Stimulated activated CD4-positive, alpha-beta T cell treated with anti-CD3 and anti-CD28 coated beads, Interleukin-1b, Interleukin-23, amount 100 ng/mL, for 4 hours (primary cell): ENCODE data around the gene ITPR1.

Experiments
- DNase-seq, 2 donors: peaks; one replicate each; pipeline ENCODE4 v3.0.0-alpha.2; 2020; ENCODE audit warnings: low read depth in 2 of 2

Gene ITPR1

GRCh38 chr3:4852780-4853748, 359.9 kb downstream of the ITPR1 start:
- DNase-seq = no peak

GRCh38 chr3:4853749-4854140, 360.6 kb downstream of the ITPR1 start:
- no peak for DNase-seq

GRCh38 chr3:4855676-4856075, 362.5 kb downstream of the ITPR1 start:
- DNase-seq = no peak

GRCh38 chr3:4856136-4856535, 363.0 kb downstream of the ITPR1 start:
- no peak for DNase-seq

- DNase-seq = no peak
These were observed 363.4 kb downstream of the ITPR1 start for GRCh38 chr3:4856564-4856963.

GRCh38 chr3:4856986-4857385, 363.8 kb downstream of the ITPR1 start:
- no peak for DNase-seq

GRCh38 chr3:4859788-4860187, 366.6 kb downstream of the ITPR1 start:
- no peak for DNase-seq

- no peak for DNase-seq
These were observed 369.8 kb downstream of the ITPR1 start for GRCh38 chr3:4862973-4863372.

- DNase-seq = no peak
These were observed 371.4 kb downstream of the ITPR1 start for GRCh38 chr3:4864503-4864902.

GRCh38 chr3:4865714-4866113, 372.6 kb downstream of the ITPR1 start:
- no peak for DNase-seq

- DNase-seq = no peak
These were observed 373.7 kb downstream of the ITPR1 start for GRCh38 chr3:4866866-4867265.

GRCh38 chr3:4877173-4877787, 384.1 kb downstream of the ITPR1 start:
- no peak for DNase-seq

GRCh38 chr3:4880850-4881249, 387.7 kb downstream of the ITPR1 start:
- no peak for DNase-seq

- DNase-seq = no peak
These were observed 389.4 kb downstream of the ITPR1 start for GRCh38 chr3:4882548-4882947.

GRCh38 chr3:4883011-4883410, 389.9 kb downstream of the ITPR1 start:
- DNase-seq = no peak

GRCh38 chr3:4884888-4885287, 391.7 kb downstream of the ITPR1 start:
- DNase-seq = no peak

- no peak for DNase-seq
These were observed 392.2 kb downstream of the ITPR1 start for GRCh38 chr3:4885316-4885715.

GRCh38 chr3:4886448-4886847, 393.3 kb downstream of the ITPR1 start:
- DNase-seq = no peak

- no peak for DNase-seq
These were observed 394.0 kb downstream of the ITPR1 start for GRCh38 chr3:4887177-4887576.

GRCh38 chr3:4888913-4889846, 396.0 kb downstream of the ITPR1 start:
- no peak for DNase-seq

GRCh38 chr3:4889896-4890295, 396.7 kb downstream of the ITPR1 start:
- no peak for DNase-seq

- DNase-seq = no peak
These were observed 401.9 kb downstream of the ITPR1 start for GRCh38 chr3:4894891-4895530.
